Stimulated activated CD4-positive, alpha-beta T cell treated with anti-CD3 and anti-CD28 coated beads, TNF-alpha, amount 100 ng/mL, for 1 hour (primary cell): ENCODE measurements around the gene SNAPC1.
"Not testable (repeated sequence)": the region's sequence is repeated elsewhere in the genome, so short reads cannot be mapped to it uniquely, and the experiment has no call there.

Experiments
- DNase-seq, 3 donors: peaks; one replicate each; pipeline ENCODE4 v3.0.0-alpha.2; 2020; ENCODE audit warnings: low read depth in 3 of 3, low spot score in 1 of 3

The SNAPC1 gene

GRCh38 chr14:61761959-61762786 lies at the start of gene SNAPC1:
Gene SNAPC1 (plus strand): TSS chr14:61762420. CDS start chr14:61762461, 41 bp downstream.
- DNase-seq, result peak; percentile 91 to 93 (median 92)

GRCh38 chr14:61713724-61714437 lies 48.3 kb upstream of the SNAPC1 start:
- DNase-seq, result no peak

- DNase-seq, result no peak
Measured at GRCh38 chr14:61716956-61717355, 45.3 kb upstream of the SNAPC1 start.

GRCh38 chr14:61718039-61718438 lies 44.2 kb upstream of the SNAPC1 start:
- no peak for DNase-seq

- no peak for DNase-seq
Measured at GRCh38 chr14:61719344-61720293, 42.6 kb upstream of the SNAPC1 start.

GRCh38 chr14:61720294-61720661 lies 41.9 kb upstream of the SNAPC1 start:
- no peak for DNase-seq

- DNase-seq, result no peak
Measured at GRCh38 chr14:61720741-61721140, 41.5 kb upstream of the SNAPC1 start.

GRCh38 chr14:61724133-61724532 lies 38.1 kb upstream of the SNAPC1 start:
- DNase-seq, result no peak

GRCh38 chr14:61726778-61727658 lies 35.2 kb upstream of the SNAPC1 start:
- no peak for DNase-seq

GRCh38 chr14:61730756-61731373 lies 31.4 kb upstream of the SNAPC1 start:
- no peak for DNase-seq

GRCh38 chr14:61733972-61734371 lies 28.2 kb upstream of the SNAPC1 start:
- no peak for DNase-seq

GRCh38 chr14:61736751-61737150 lies 25.5 kb upstream of the SNAPC1 start:
- DNase-seq, result no peak

- no peak for DNase-seq
Measured at GRCh38 chr14:61737915-61738314, 24.3 kb upstream of the SNAPC1 start.

- DNase-seq, result no peak
Measured at GRCh38 chr14:61739133-61739532, 23.1 kb upstream of the SNAPC1 start.

- DNase-seq, result no peak
Measured at GRCh38 chr14:61742371-61742770, 19.8 kb upstream of the SNAPC1 start.

GRCh38 chr14:61744238-61744637 lies 18.0 kb upstream of the SNAPC1 start:
- DNase-seq, result no peak

GRCh38 chr14:61746346-61746745 lies 15.9 kb upstream of the SNAPC1 start:
- not testable (repeated sequence) for DNase-seq

- no peak for DNase-seq
Measured at GRCh38 chr14:61746881-61747280, 15.3 kb upstream of the SNAPC1 start.

GRCh38 chr14:61747342-61747741 lies 14.9 kb upstream of the SNAPC1 start:
- DNase-seq, result no peak

- DNase-seq, result no peak
Measured at GRCh38 chr14:61749264-61749663, 13.0 kb upstream of the SNAPC1 start.
